Keratinocyte (primary cell): Measurements from ENCODE around the gene RNF13. TPM values are rescaled to one million over a fixed set of nuclear protein-coding genes. Genes with fewer than 3 reads are reported as not detected.

ENCODE experiments used
- DNase-seq: peaks from one replicate; pipeline ENCODE4 v3.0.0-alpha.2; 2011; ENCODE audit warnings: low read depth, missing footprints, low spot score
- FAIRE-seq: peaks from 2 replicates; lab custom pipeline; 2011; peaks lifted over from hg19 to GRCh38; lab: Jason Lieb, UNC
- H2AFZ ChIP-seq: 2 replicates; pipeline ENCODE4 v1.6.0; 2012; ENCODE audit warnings: low read length, control low read depth, inconsistent platforms; ENCODE audit not compliant: control insufficient read depth
- H3K27ac ChIP-seq: 2 replicates; pipeline ENCODE4 v1.5.1; 2011; ENCODE audit warnings: low read length; ENCODE audit not compliant: control insufficient read depth, insufficient read depth
- H3K27me3 ChIP-seq: 3 replicates; pipeline ENCODE4 v1.6.0; 2011; ENCODE audit warnings: low read length; ENCODE audit not compliant: control insufficient read depth, insufficient read depth; ENCODE audit errors: extremely low read depth
- H3K36me3 ChIP-seq, 2 experiments: 2 replicates in 1 of 2; 3 replicates in 1 of 2; pipeline ENCODE4 v1.5.1; 2011; ENCODE audit warnings: low read length in 2 of 2, mild to moderate bottlenecking in 1 of 2; ENCODE audit not compliant: control insufficient read depth in 2 of 2, insufficient read depth in 2 of 2; ENCODE audit errors: extremely low read depth in 1 of 2
- H3K4me1 ChIP-seq: 3 replicates; pipeline ENCODE4 v1.5.1; 2011; ENCODE audit warnings: low read length; ENCODE audit not compliant: control insufficient read depth, insufficient read depth; ENCODE audit errors: extremely low read depth
- H3K4me2 ChIP-seq: 3 replicates; pipeline ENCODE4 v1.6.0; 2011; ENCODE audit warnings: low read depth, low read length; ENCODE audit not compliant: control insufficient read depth, insufficient read depth; ENCODE audit errors: extremely low read depth
- H3K4me3 ChIP-seq, 3 experiments: fragments of 200-600 bp in 1 of 3; sonication (generic) in 1 of 3; 2 replicates in 2 of 3; 3 replicates in 1 of 3; pipeline ENCODE4 v1.5.1; 2011 to 2016; ENCODE audit warnings: low read length in 3 of 3, mild to moderate bottlenecking in 3 of 3, control low read depth in 2 of 3, inconsistent platforms in 1 of 3, low read depth in 1 of 3, mixed read lengths in 1 of 3, mixed run types in 1 of 3, moderate library complexity in 1 of 3; ENCODE audit not compliant: control insufficient read depth in 2 of 3, insufficient read depth in 2 of 3; ENCODE audit errors: extremely low read depth in 1 of 3
- H3K79me2 ChIP-seq: 2 replicates; pipeline ENCODE4 v1.6.0; 2012; ENCODE audit warnings: low read length; ENCODE audit not compliant: control insufficient read depth, insufficient read depth
- H3K9ac ChIP-seq: 3 replicates; pipeline ENCODE4 v1.6.0; 2011; ENCODE audit warnings: low read length; ENCODE audit not compliant: control insufficient read depth, insufficient read depth; ENCODE audit errors: extremely low read depth
- H3K9me1 ChIP-seq: 3 replicates; pipeline ENCODE4 v1.6.0; 2011; ENCODE audit warnings: low read length; ENCODE audit not compliant: control insufficient read depth, insufficient read depth; ENCODE audit errors: extremely low read depth
- H3K9me3 ChIP-seq: 2 replicates; pipeline ENCODE4 v1.5.1; 2012; ENCODE audit warnings: low read depth, low read length; ENCODE audit not compliant: control insufficient read depth
- H4K20me1 ChIP-seq: 3 replicates; pipeline ENCODE4 v1.6.0; 2011; ENCODE audit warnings: low read length; ENCODE audit not compliant: control insufficient read depth, insufficient read depth; ENCODE audit errors: extremely low read depth
- CTCF ChIP-seq, 3 experiments: IDR thresholded peaks in 1 of 3; conservative IDR thresholded peaks in 1 of 3; optimal IDR thresholded peaks in 1 of 3; 2 replicates in 2 of 3; 3 replicates in 1 of 3; pipeline versions ENCODE3 to v1.5.1; 2011; ENCODE audit warnings: low read length in 3 of 3, mild to moderate bottlenecking in 3 of 3, moderate library complexity in 2 of 3, control low read depth in 1 of 3, inconsistent platforms in 1 of 3; ENCODE audit not compliant: insufficient read depth in 2 of 3; ENCODE audit errors: extremely low read depth in 1 of 3
- EZH2 ChIP-seq: IDR thresholded peaks from one replicate; pipeline ENCODE4 v1.6.1; 2012; ENCODE audit warnings: inconsistent platforms, mild to moderate bottlenecking, low read length, moderate library complexity
- dilution Hi-C: fragments of 300-500 bp; cut with MboI; formaldehyde crosslinking; loops from one replicate; pipeline ENCODE4 v1.7.0; 2020; ENCODE audit warnings: low sequenced_read_pairs; ENCODE audit not compliant: extremely low pct_ligation_motif_present
- polyA plus RNA-seq, 5 experiments: library from polyadenylated mRNA; depleted of rRNA in 3 of 5; stranded (reverse) in 3 of 5; stranded (forward) in 1 of 5; unstranded in 1 of 5; fragments of >200 nt; gene quantifications; 1 replicate in 1 of 5; 2 replicates in 3 of 5; 3 replicates in 1 of 5; pipeline versions ENCODE4 v1.2.1 to v1.2.3, GENCODE V29; 2011 to 2012; ENCODE audit warnings: missing spikeins in 2 of 5, low read depth in 1 of 5, low replicate concordance in 1 of 5

Gene RNF13
- polyA plus RNA-seq, 1 donor (not counting 4 experiments of a cell fraction or from before 2014, with no cell fraction given), result 57.4 TPM

- Histone ChIP-seq H4K20me1 (no peaks in the 10 kb centered on the region), H3K79me2 (peaks cover 61% of the 10 kb centered on the region)
- TF ChIP-seq EZH2 (no peak), CTCF (optimal IDR thresholded peaks at IDR 0.05 in 1 of 3, IDR thresholded peaks at IDR 0.05 in 1 of 3, conservative IDR thresholded peaks at IDR 0.05 in 1 of 3; ENCODE audit: extremely low read depth in 1 of 3, insufficient read depth in 2 of 3, low read length in 3 of 3) (no peak)
Observed at GRCh38 chr3:149965278-149965677, 152.3 kb downstream of the RNF13 start.

GRCh38 chr3:149967086-149967685 lies 154.2 kb downstream of the RNF13 start:
- no peak overlapping the region for H3K4me3 ChIP-seq
- peaks cover 65% of the 10 kb centered on the region for H3K79me2 ChIP-seq
- no peak overlapping the region for H3K9ac ChIP-seq
- no peak overlapping the region for H3K4me2 ChIP-seq
- H4K20me1 ChIP-seq, result no peaks in the 10 kb centered on the region
- no peaks in the 10 kb centered on the region for H3K9me1 ChIP-seq
- FAIRE-seq, result no peak
- H3K4me1 ChIP-seq, result peaks cover 17% of the 10 kb centered on the region
- H2AFZ ChIP-seq, result no peak overlapping the region
- no peaks in the 10 kb centered on the region for H3K9me3 ChIP-seq
- dilution Hi-C loops, result no loop called here
- H3K27me3 ChIP-seq, result no peaks in the 10 kb centered on the region
- peaks cover 3 to 4% of the 10 kb centered on the region in 2 experiments for H3K36me3 ChIP-seq
- DNase-seq, result no peak
- peak in 2 of 3 experiments; percentile 12 to 36 for TF ChIP-seq CTCF (optimal IDR thresholded peaks at IDR 0.05 in 1 of 3, IDR thresholded peaks at IDR 0.05 in 1 of 3, conservative IDR thresholded peaks at IDR 0.05 in 1 of 3; ENCODE audit: extremely low read depth in 1 of 3, insufficient read depth in 2 of 3, low read length in 3 of 3)
- no peak for TF ChIP-seq EZH2
- H3K27ac ChIP-seq, result no peak overlapping the region

More at GRCh38 chr3:149965278-149965677, 152.3 kb downstream of the RNF13 start:
- Histone ChIP-seq H3K36me3 (peaks cover 3 to 4% of the 10 kb centered on the region in 2 experiments), H2AFZ (no peak overlapping the region), H3K4me1 (peaks cover 13% of the 10 kb centered on the region), H3K9me1 (no peaks in the 10 kb centered on the region), H3K4me3 (no peak overlapping the region), H3K27ac (no peak overlapping the region), H3K9me3 (no peaks in the 10 kb centered on the region), H3K4me2 (no peak overlapping the region), H3K27me3 (no peaks in the 10 kb centered on the region), H3K9ac (no peak overlapping the region)
- dilution Hi-C loops, result no loop called here
- DNase-seq (no peak), FAIRE-seq (no peak)
